Measurements from ENCODE around the gene FUZ.

- TF ChIP-seq POLR2A (IDR thresholded peaks at IDR 0.05), result no peak
- TF ChIP-seq CTCF (IDR thresholded peaks at IDR 0.05), result no peak
Measured at GRCh38 chr19:49795615-49796014, 17.5 kb downstream of the FUZ start.

All from thyroid gland (tissue), 4 donors.